Measurements from ENCODE around the gene SPRR5. TPM values are rescaled to one million over a fixed set of nuclear protein-coding genes. Genes with fewer than 3 reads are reported as not detected.

SPRR5 gene
- total RNA-seq, 1 experiment from 2014 or later: not detected

DNA sequence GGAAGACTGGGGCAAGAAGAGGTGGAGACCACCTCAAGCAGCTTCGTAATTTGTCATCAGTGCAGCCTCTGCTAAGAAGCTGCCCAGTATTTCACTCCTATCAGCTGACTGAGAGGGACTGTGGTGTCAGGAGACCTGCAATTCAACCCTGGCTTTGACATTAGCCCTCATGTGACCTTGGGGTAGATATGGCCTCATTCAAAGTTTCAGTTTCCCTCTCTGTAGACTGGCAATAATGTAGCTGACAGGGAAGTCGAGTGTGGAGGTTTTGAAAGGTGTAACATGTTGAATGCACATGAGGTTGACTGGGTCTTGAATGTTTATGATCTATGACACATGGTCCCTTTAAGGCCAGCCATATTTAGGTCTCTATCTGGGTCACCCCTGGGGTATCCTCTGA lies 21.2 kb downstream of the SPRR5 start:
- no peak for TF ChIP-seq EZH2 (IDR thresholded peaks at IDR 0.05; ENCODE audit: low read depth)
- TF ChIP-seq, protein P1, sequence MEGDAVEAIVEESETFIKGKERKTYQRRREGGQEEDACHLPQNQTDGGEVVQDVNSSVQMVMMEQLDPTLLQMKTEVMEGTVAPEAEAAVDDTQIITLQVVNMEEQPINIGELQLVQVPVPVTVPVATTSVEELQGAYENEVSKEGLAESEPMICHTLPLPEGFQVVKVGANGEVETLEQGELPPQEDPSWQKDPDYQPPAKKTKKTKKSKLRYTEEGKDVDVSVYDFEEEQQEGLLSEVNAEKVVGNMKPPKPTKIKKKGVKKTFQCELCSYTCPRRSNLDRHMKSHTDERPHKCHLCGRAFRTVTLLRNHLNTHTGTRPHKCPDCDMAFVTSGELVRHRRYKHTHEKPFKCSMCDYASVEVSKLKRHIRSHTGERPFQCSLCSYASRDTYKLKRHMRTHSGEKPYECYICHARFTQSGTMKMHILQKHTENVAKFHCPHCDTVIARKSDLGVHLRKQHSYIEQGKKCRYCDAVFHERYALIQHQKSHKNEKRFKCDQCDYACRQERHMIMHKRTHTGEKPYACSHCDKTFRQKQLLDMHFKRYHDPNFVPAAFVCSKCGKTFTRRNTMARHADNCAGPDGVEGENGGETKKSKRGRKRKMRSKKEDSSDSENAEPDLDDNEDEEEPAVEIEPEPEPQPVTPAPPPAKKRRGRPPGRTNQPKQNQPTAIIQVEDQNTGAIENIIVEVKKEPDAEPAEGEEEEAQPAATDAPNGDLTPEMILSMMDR (conservative IDR thresholded peaks at IDR 0.05): no peak
- no peak for DNase-seq
- H3K4me3 ChIP-seq: no peak overlapping the region
- ChIA-PET POLR2A (ENCODE audit: unreplicated experiment) (no interaction called here), CTCF (interaction anchor here (0.6 kb wide), 1 partner anchor 631 kb away, joined by 3 read pairs; no protein-coding TSS in a partner anchor)
- H3K4me2 ChIP-seq: no peak overlapping the region
- no TSS peak for BruUV-seq (replicated peaks)
- peaks cover 13% of the 10 kb centered on the region; the same call in 1 of the 2 replicates for H3F3A ChIP-seq (ENCODE audit: insufficient read depth, low read depth)
- H3K27ac ChIP-seq: no peak overlapping the region
- no peaks in the 10 kb centered on the region for H4K20me1 ChIP-seq (ENCODE audit: insufficient read depth)
- no peaks in the 10 kb centered on the region for H3K27me3 ChIP-seq (ENCODE audit: insufficient read depth, low read depth)
- no peaks in the 10 kb centered on the region for H3K9me3 ChIP-seq (ENCODE audit: insufficient read depth, low read depth)
- peaks cover 30% of the 10 kb centered on the region for H3K4me1 ChIP-seq (replicated peaks; ENCODE audit: insufficient read depth)
- no peaks in the 10 kb centered on the region for H3K36me3 ChIP-seq (ENCODE audit: low read depth)
- no peaks in the 10 kb centered on the region for H3K79me2 ChIP-seq (ENCODE audit: low read depth)
- no peaks in the 10 kb centered on the region for H3K9me2 ChIP-seq (ENCODE audit: insufficient read depth)
- intact Hi-C loops (cut with micrococcal nuclease; ENCODE audit: unreplicated experiment): no loop called here
- no peak overlapping the region for H2AFZ ChIP-seq

DNA sequence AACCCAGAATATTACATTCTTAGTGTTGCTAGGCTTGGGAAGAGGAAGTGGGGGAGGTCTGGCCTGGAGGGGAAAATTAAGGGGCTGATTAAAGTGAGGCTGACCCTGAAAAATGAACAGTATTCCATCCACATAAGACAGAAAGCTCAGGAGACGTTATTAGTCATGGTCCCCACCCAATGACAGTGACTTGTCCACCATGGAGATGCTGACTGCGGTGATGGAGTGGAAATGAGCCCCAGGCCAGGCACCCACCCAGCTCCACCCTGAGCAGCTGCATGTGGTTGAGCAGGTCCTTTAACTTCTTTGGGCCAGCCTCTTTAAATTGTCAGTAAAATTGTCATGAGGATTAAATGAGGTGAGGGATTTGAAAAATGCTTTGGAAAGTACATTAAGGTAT lies 22.0 kb downstream of the SPRR5 start:
- Histone ChIP-seq H3K4me3 (no peak overlapping the region), H3K27ac (no peak overlapping the region), H3K4me1 (replicated peaks; ENCODE audit: insufficient read depth) (peaks cover 24% of the 10 kb centered on the region), H3F3A (ENCODE audit: insufficient read depth, low read depth) (peaks cover 9% of the 10 kb centered on the region; the same call in 1 of the 2 replicates), H2AFZ (no peak overlapping the region), H4K20me1 (ENCODE audit: insufficient read depth) (no peaks in the 10 kb centered on the region), H3K79me2 (ENCODE audit: low read depth) (no peaks in the 10 kb centered on the region), H3K27me3 (ENCODE audit: insufficient read depth, low read depth) (no peaks in the 10 kb centered on the region), H3K4me2 (no peak overlapping the region), H3K9me3 (ENCODE audit: insufficient read depth, low read depth) (no peaks in the 10 kb centered on the region), H3K36me3 (ENCODE audit: low read depth) (no peaks in the 10 kb centered on the region), H3K9me2 (ENCODE audit: insufficient read depth) (no peaks in the 10 kb centered on the region)
- no peak for DNase-seq
- BruUV-seq (replicated peaks): no TSS peak
- intact Hi-C loops (cut with micrococcal nuclease; ENCODE audit: unreplicated experiment): no loop called here
- ChIA-PET CTCF (no interaction called here), POLR2A (ENCODE audit: unreplicated experiment) (interaction anchor here (0.7 kb wide), 1 partner anchor 994 kb away, joined by 3 read pairs; no protein-coding TSS in a partner anchor)
- TF ChIP-seq, protein P1 (conservative IDR thresholded peaks at IDR 0.05): no peak
- TF ChIP-seq EZH2 (IDR thresholded peaks at IDR 0.05; ENCODE audit: low read depth): no peak

DNA sequence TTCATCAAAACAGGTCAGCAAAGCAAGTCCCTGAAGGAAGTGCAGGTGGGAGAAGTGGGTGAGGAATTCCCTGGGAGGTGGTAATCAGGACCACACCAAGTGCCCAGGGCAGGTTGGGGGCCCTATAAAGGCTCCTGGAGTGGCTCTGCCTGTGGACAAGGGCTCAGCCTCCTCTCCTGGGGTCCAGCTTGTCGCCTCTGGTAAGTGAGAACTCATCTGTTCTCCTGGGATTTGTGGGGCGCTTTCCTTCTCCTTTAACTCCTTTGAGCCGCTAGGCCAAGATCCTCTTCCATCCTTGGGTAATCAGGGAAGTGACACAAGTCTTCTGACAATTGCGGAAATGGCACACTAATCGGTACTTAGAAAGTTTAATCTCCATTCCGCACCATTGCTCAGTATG lies 23.5 kb downstream of the SPRR5 start, which contains the start of gene SPRR4:
TSS of gene SPRR4 (plus strand) at position 154 of the 400 bp plus-strand sequence. CDS start 1,243 bp downstream, outside the sequence.
- no peak within 1 kb of the TSS for H2AFZ ChIP-seq
- H3K9me3 ChIP-seq (ENCODE audit: insufficient read depth, low read depth): no peaks in the 10 kb centered on the region
- H3K4me3 ChIP-seq: no peak within 1 kb of the TSS

More for the DNA sequence above, 23.5 kb downstream of the SPRR5 start, which contains the start of gene SPRR4:
- Histone ChIP-seq H3K4me1 (replicated peaks; ENCODE audit: insufficient read depth) (peaks cover 16% of the 10 kb centered on the region), H3K4me2 (no peak within 1 kb of the TSS), H3K27me3 (ENCODE audit: insufficient read depth, low read depth) (no peaks in the 10 kb centered on the region), H3K9me2 (ENCODE audit: insufficient read depth) (no peaks in the 10 kb centered on the region), H3K36me3 (ENCODE audit: low read depth) (no peaks in the 10 kb centered on the region), H3F3A (ENCODE audit: insufficient read depth, low read depth) (peaks cover 5% of the 10 kb centered on the region; the same call in 1 of the 2 replicates), H3K27ac (no peak within 1 kb of the TSS), H4K20me1 (ENCODE audit: insufficient read depth) (no peaks in the 10 kb centered on the region), H3K79me2 (ENCODE audit: low read depth) (no peaks in the 10 kb centered on the region)
- TF ChIP-seq, protein P1 (conservative IDR thresholded peaks at IDR 0.05): no peak
- TF ChIP-seq EZH2 (IDR thresholded peaks at IDR 0.05; ENCODE audit: low read depth): no peak
- CTCF ChIA-PET: no interaction called here
- POLR2A ChIA-PET (ENCODE audit: unreplicated experiment): no interaction called here
- intact Hi-C loops (cut with micrococcal nuclease; ENCODE audit: unreplicated experiment): no loop called here
- BruUV-seq (replicated peaks): no TSS peak
- DNase-seq: no peak
